AG09309 (cell line): ENCODE data around the gene ORMDL3.

ENCODE experiments used
- DNase-seq: peaks from one replicate; pipeline ENCODE4 v3.0.0-alpha.2; 2010; ENCODE audit warnings: low read depth
- H3K4me3 ChIP-seq: 2 replicates; pipeline ENCODE4 v1.5.1; 2011; ENCODE audit warnings: mild to moderate bottlenecking, low read depth, low read length, moderate library complexity; ENCODE audit not compliant: control insufficient read depth
- TF ChIP-seq, protein P1 (sequence below): IDR thresholded peaks from 2 replicates; pipeline ENCODE4 v1.5.1; 2011; ENCODE audit warnings: mild to moderate bottlenecking, low read depth, low read length, inconsistent platforms; ENCODE audit not compliant: insufficient read depth, control insufficient read depth; ENCODE audit errors: missing control alignments

Gene ORMDL3

DNA sequence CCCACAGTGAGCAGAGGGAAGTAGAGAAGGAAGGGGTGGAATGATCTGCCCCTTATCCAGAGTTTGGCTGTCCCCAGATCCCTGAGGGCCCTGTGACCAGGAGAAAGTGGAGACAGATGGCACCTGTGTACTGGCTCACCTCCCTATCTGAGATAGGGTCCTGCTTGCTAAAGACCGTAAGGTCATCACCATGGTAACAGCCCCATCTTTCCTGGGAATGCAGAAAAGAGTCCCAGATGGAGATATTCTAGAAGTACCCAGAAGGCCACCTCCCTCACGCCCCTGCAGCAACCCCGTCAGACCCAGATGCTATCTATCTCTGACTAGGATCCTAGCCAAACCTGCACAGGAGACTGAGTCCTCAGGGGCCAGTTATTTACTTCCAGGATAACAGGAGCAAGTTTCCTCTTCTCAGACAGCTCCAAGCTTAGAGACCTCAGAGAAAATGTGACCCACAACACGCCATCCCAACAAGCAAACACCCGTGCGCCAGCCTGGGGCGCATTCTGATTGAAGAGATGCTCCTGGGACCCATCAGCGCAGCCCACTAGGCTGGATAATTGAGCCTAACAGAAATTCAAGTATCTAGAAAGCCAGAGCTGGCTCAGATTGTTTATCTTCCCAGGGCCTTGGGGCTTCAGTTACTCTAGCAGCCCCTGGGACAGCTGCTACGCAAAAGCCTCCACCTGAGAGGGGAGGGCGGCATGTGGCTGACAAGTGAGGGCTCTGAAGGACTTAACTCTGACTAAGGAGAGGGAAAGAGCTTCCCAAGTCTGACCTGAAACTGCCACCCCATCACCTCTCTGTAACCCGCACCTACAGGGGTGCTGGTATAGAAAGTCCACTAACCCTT is 1.9 kb downstream of the ORMDL3 start:
- TF ChIP-seq, protein P1, sequence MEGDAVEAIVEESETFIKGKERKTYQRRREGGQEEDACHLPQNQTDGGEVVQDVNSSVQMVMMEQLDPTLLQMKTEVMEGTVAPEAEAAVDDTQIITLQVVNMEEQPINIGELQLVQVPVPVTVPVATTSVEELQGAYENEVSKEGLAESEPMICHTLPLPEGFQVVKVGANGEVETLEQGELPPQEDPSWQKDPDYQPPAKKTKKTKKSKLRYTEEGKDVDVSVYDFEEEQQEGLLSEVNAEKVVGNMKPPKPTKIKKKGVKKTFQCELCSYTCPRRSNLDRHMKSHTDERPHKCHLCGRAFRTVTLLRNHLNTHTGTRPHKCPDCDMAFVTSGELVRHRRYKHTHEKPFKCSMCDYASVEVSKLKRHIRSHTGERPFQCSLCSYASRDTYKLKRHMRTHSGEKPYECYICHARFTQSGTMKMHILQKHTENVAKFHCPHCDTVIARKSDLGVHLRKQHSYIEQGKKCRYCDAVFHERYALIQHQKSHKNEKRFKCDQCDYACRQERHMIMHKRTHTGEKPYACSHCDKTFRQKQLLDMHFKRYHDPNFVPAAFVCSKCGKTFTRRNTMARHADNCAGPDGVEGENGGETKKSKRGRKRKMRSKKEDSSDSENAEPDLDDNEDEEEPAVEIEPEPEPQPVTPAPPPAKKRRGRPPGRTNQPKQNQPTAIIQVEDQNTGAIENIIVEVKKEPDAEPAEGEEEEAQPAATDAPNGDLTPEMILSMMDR: no peak
- H3K4me3 ChIP-seq: peak overlapping the region; percentile 86; the same call in 1 of the 2 replicates
- no peak for DNase-seq

DNA sequence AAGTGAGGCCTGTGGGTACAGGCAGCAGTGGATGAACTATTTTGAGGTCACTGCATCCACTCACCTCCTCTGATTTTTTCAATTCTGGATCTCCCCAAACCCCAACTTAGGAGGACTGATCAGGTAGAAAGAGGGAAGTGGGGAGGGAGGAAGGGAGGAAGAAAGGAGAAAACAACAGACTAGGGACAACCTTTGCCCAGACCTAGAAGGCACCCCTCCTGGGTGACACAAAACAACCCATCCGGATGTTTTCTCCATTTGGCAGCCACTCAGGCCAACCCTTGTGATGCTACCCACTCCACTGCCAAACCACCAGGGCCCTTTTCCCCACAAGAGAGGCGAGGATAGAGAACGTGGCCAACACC is 2.7 kb downstream of the ORMDL3 start:
- H3K4me3 ChIP-seq: no peak overlapping the region
- no peak for DNase-seq
- TF ChIP-seq, protein P1: no peak

DNA sequence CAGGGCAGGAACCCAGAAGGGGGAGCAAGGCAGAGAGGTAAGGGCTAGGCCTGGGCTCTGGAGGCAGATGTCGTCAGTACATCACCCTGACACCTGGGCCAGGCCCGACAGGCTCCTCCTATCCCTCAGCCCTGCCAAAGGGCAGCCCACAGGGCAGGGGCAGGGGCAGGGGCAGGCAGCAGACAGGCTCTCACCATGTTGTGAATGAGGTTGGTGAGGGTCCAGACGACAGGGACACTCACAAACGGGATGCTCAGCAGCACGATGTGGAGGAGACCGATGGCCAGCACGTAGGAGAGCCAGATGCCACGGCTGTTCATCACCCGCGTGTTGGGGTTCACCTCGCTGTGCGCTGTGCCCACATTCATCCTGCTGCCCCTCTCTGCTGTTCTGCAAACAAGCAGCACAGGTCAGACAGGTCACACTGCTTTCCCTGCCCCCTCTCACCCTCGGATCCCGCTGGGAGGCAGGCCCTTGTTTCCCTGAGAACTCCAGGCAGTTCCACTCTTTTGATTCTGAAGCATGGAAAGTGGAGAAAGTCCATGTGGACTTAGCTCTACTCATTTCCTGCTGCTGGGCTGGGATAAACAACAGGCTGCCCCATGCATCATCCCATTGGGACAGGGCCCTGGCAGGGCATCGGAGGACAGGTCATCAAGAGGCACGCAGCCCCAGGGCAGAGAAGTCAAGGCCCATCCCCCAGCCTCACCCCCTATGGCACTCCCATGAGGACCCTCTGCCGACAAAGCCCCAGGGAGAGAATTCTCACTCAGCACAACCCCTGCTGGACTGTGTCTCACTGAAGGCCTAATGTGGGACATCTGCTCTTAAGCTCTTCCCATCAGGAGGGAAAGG is 3.3 kb downstream of the ORMDL3 start:
- H3K4me3 ChIP-seq: no peak overlapping the region
- TF ChIP-seq, protein P1: no peak
- DNase-seq: no peak

DNA sequence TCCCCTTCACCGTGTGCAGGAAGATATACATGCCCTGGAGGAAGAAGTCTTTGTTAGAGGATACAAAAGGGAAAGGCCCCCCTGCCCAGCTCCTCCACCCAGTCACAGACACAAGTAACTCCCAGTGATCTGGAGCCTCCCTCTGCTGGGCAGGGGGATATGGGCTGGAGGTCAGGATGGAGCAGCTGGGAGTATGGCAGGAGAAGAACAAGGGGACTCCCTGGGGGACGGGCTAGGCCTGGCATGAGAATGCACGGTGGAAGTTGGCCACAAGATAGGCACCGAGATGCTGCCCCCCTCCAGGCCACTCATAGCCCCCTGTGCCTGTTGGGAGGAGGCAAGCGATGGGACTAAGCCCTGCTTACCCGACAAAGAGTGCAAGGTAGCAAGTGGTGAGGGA is 4.2 kb downstream of the ORMDL3 start:
- TF ChIP-seq, protein P1: no peak
- no peak for DNase-seq
- no peak overlapping the region for H3K4me3 ChIP-seq

DNA sequence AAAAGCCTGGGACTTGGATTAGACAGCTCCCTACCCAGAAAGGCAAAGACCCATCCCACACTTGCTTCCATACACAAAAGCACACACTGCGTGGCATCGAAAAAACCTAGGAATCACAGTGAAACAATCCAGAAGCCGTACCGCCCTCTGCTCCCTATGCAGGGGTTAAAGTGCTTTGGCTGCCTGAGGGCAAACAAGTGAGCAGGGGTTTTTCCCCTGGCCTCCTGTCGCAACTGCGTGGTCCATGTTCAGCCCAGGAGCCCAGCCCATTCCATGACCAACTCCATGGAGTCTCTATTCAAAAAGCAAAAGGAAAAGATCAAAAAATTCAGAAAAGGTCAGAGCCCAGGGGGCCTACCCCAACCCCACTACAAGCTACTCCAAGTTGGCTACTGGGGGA is 5.4 kb downstream of the ORMDL3 start:
- TF ChIP-seq, protein P1: no peak
- H3K4me3 ChIP-seq: no peak overlapping the region
- no peak for DNase-seq

DNA sequence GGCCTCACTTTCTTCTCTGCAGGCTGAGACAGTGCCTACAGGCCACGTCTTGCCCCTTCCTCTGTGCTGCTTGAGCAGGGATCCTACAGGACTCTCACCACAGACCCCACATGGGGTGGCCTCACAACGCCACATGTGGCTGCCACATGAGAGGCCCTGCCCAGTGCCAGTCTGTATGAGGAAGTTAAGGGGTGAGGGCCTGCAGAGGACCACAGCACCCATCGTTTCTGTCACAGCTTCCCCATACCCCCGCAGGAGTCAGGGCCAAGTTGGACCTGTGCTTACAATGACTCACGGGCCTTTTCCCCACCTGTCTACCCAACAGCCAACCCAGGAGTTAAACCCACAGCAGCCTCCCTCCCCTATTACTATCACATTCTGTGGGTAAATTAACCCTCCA is 6.1 kb downstream of the ORMDL3 start:
- no peak for DNase-seq
- H3K4me3 ChIP-seq: no peak overlapping the region
- TF ChIP-seq, protein P1: no peak
